ENCODE measurements around the gene DDTL.

GRCh38 chr22:24006207-24006913 is 39.7 kb downstream of the DDTL start:
- TF ChIP-seq CTCF (IDR thresholded peaks at IDR 0.05), result no peak
- no peak for TF ChIP-seq POLR2A (IDR thresholded peaks at IDR 0.05)
- TF ChIP-seq POLR2AphosphoS5 (IDR thresholded peaks at IDR 0.05; ENCODE audit: insufficient read depth in 1 of 2, low read depth in 1 of 2), result no peak

Measured in vagina (tissue), 2 donors.